RPMI8226 (cell line): Measurements from ENCODE around the gene CAMK2N1.

ENCODE experiments used
- DNase-seq: peaks from one replicate; pipeline ENCODE4 v3.0.0-alpha.2; 2015

The CAMK2N1 gene

DNA sequence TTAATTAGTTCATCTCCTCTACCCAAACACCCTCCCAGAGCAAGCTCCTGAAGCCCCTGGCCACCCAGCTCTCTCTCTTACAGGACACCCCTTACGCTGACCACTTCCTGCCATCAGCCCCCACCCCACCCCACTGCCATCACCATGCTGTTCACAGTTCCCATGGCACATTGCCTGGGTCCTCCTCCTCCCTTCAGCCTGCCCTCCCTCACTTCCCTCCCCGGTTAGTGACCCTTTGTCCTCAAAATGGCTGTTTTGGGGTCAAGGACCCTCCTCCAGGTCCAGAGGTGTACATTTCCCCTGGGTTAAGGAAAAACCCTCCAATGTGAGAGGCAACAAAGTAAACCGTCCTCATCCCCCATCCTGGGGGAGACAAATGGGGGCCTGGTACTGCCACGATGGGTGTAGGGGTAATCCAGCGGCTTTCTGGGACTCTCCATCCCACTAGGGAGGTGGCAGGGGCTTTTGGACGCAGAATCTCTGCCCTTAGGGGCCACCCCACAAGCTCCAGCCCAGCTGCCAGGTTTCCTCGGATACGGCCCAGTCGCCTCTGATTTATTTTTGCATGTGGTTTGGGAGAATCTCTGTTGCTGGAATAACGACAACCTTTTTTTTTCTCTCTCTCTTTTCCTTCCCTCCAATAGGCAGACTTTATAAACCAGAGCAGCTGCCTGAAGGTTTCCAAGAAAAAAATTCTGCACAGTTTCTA, 8.5 kb downstream of the CAMK2N1 start:
- DNase-seq, result no peak

DNA sequence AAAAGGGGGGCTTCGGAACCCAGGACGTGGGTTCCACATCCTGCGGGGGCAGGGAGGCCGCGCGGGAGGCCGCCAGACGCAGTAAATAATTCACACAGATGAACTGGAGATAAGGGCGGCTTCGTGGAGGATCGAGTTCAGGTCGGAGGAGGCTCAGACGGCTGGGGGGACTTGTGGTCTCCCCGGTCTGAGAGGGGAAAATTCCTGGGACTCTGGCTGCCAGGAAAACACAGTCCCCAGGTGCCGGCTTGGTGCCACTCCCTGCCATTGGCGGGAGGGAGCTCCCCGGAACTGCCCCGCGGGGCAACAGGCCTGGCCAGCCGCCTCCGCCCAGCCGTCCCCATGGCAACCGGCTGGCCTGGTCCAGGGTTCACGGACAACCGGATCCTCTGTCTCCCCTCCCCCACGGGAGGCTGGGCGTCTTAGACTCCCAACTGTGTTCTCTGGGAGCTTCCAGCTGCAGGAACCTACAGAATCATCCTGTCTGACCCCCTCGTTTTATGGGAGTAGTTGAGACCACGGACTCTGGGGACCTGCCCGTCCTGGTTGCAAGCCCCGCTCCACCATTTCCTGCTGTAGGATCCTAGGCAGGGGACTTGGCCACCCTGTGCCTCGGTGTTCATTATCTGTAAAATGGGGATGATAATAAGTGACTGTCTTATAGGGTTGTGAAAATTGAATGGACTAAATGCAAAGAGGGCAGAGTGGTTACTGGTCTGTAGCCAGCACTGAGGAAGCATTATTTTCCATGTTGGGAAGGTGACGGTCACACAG, 9.6 kb downstream of the CAMK2N1 start:
- DNase-seq, result no peak

DNA sequence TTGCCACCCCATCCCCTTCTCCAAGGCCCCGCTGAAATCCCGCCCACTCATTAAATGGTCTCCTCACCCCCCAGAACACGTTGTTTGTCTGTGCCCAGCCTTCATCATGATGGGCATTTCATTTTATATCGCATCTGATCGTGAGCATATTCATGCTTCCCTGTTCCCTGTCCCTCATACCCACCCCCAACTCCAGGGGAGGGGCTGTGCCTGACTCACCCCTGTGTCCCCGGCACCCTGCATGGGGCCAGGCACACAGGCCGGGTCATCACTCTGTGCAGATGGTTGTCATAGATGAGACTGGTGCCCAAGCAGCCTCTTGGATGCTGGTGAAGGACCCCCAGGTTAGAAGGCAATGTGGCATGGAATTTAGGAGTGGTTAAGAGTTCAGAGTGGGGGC, 11.0 kb downstream of the CAMK2N1 start:
- DNase-seq, result no peak

DNA sequence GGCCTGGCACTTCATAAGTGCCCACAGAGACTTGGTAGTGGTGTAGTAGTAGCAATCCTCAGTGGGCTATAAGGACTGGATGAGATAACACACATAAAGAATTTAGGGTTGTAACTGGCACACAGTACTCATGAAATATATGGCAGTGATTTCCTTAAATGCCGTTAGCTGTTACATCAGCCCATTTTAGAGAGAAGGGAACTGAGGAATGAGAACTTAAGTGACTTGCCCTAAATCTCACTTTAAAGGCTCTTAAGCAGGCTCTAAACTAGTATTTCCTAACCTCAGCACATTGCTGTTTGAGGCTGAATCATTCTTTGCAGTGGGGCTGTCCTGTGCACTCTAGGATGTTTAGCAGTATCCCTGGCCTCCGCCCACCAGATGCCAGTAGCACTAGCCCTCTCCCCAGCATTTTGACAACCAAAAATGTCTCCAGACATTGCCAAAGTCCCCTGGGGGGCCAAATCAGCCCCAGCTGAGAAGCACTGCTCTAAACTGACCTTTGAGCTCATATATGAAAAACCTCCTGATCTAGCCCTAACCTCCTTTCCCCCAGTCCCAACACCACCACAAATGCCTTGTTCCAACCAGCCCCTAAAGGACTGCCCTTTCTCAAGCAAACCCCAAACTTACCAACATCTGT, 11.6 kb downstream of the CAMK2N1 start:
- DNase-seq, result no peak

DNA sequence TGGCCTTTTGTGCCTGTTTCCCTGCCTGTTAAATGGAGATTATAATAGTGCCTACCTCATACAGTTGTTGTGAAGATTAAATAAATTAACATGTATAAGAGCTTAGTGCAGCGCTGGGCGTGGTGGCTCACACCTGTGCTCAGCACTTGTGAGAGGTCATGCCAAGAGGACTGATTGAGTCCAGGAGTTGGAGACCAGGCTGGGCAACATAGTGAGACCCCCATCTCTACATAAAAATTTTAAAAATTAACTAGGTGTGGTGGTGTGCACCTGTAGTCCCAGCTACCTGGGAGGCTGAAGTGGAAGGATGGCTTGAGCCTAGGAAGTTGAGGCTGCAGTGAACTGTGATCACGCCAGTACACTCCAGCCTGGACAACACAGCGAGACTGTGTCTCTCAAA, 12.1 kb downstream of the CAMK2N1 start:
- DNase-seq, result no peak

DNA sequence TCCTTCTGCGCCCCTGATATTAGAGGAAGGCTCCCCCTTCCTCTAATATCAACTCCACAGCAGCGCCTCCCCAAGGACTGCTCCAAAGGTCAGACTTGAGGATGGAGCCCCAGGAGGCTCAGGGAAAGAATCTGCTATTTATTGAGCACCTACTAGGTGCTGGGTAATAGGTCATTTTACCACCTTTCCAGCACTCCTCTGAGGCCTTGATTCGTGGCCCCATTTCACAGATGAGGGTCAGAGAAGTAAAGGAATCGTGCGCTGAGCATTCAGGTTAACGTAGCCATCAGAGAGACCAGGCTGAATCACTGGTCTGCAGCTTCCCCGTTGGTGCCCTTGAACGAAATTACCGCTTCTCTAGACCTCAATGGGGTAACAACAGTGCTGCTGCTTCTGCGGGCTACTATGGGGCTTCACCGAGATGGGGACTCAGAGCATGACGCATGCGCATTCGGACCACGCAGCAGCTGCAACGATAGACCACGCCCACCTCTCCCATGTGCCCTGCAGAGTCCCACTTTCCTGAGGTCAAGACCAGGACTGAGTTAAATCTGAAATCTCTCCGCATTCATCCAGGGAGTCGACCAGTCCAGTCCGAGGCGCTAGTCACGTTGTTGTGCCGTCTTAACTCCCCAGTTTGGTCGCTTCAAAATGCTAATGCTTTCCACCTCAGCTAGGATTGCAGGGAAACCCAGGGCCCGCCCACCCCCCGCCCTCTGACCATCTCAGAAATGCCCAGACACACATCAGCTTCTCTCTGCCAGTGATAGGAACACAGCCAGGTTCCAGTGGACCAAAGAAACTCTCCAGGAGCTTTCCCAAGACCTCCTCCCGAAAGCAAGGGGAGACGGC, 12.9 kb downstream of the CAMK2N1 start:
- DNase-seq, result peak; percentile 59

DNA sequence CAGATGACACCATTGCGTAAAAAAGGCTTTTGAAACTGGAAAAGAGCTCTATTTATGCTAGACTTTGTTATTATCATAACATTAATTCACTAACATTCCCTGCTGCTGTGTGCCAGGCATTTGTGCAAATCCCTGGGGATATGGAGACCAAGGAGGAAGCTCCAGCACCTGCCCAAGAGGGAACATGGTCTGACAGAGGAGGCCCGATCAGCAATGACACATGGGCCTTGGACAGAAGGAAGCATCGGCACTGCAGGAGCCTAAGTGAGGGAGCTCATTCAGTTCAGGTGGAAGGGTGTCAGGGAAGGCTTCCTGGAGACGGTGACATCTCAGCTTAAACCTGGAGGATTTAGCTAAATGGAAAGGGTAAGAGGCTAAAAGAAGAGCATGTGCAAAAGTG, 13.9 kb downstream of the CAMK2N1 start:
- no peak for DNase-seq

DNA sequence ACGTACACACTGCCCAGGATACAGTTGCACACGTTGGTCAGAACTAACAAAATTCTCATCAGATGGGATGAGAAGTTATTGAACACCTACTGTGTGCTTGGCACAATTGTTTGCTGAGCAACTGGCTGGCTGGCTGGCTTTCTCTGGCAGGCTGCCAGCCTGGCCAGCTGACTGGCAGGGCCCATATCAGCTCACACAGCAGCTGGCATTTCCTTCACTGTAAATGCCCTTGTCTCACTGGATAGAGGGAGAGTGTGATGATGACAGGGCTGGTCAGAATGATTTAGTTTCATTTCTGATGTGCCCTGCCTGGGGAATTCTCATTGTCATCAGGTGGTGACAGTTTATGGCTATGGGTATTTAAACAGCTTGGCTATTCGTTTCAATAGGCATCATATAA, 15.8 kb downstream of the CAMK2N1 start:
- peak; percentile 59 for DNase-seq

DNA sequence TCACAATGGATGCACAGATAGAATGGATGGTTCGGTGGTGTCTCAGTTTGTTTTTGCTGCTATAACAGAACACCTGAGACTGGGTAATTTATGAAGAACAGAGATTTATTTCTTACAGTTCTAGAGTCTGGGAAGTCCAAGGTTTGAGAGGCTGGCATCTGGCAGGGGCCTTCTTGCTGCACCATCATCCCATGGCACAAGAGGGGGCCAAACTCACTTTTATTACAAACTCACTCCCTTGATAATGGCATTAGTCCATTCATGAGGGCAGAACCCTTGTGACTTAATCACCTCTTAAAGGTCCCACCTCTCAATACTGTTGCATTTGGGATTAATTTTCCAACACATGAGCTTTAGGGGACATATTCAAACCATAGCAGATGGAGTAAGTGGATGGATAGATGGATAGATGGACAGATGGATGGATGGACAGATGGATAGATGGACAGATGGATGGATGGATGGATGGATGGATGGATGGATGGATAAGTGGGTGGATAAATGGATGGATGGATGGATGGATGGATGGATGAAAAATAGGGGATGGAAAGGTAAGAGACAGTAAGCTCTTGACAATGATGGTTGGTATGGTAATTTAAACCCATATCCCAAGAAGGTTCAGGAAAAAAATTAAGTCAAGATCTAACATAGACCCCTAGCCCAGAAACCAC, 16.5 kb downstream of the CAMK2N1 start:
- peak; percentile 39 for DNase-seq

DNA sequence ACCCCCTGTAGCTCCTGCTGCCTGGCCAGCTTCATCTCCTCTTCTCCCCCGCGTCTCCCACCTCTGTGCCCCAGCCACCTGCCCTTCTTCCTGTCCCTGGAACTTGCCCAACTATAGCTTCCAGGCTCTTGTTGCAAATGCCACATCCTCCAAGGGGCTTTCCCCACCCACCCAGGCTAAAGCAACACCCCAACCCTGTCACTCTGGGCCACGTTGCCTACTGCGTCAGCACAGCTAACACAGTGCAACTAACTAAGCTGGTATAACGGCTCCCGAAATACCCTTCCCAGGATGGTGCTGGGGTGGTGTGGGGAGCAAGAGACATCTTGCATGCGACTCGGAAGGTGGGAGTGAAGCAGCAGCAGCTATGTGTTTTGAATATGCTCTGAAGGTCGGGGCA, 19.7 kb downstream of the CAMK2N1 start:
- no peak for DNase-seq

DNA sequence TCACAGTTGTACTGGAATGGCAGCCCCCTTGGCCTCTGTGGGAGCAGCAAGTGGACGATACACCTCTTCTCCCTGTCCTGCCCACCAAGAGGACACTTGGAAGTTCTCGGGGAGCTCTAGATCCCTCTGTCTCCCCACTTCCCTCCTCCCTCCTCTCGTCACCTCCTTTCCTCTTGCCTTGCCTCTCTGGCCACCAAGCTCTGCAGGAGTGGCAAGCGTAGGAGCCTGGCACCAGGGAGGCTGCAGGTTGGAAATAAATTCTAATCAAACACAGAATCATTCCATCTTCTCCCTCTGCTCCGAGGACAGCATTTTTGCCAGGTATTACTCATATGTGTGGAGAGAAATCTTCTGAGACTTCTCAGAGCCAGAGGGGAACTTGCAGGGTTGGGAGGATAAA, 20.8 kb downstream of the CAMK2N1 start:
- DNase-seq, result no peak

DNA sequence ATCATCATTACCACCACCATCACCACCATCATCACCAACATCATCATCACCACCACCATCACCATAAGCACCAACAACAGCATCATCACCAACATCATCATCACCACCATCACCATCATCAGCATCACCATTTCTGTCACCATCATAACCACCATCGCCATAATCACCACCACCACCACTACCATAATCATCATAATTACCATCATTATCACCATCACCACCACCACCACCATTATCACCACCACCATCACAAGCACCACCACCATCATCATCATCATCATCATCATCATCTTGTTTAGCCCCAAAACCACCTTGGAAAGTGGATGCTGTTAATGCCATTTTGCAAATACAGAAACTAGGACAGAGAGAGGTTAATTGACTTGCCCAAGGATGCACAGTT, 22.5 kb downstream of the CAMK2N1 start:
- DNase-seq, result no peak

DNA sequence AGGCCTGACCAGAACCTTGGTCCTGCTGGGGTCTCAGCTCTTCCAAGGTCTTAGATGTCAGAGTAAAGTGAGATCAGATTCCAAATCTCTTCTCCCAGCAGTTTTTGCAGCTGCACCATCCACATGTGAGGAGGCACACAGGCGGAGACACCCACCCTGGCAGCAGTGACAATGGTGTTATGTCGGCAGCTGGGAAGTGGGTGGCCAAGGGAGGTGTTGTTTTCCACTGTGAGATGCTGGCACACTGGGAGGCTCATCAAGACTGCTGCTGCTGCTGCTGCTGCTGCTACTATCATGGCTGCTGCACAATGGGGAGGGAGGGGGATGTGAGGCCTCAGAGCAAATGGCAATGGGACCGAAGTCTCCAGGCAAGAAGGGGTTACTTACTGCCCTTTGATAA, 23.6 kb downstream of the CAMK2N1 start:
- no peak for DNase-seq

DNA sequence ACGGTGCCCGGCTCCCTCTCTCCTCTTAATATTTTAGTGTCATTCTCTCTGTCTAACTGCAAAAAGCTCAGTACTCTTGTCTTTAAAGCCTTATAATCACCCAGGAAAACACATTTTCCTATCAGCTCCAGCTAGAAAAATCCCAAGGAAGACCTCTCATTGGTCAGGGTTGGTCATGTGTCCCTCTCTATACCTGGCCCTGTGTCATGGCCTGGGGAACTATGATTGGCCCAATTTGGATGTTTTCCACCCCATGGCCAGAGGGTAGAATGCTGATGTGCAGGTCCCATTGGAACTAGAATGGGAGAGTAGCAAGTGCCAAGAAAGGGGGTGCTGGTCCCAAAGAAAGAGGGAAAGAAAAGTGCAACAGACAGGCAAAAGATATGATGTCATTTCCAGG, 27.3 kb downstream of the CAMK2N1 start:
- DNase-seq, result no peak

DNA sequence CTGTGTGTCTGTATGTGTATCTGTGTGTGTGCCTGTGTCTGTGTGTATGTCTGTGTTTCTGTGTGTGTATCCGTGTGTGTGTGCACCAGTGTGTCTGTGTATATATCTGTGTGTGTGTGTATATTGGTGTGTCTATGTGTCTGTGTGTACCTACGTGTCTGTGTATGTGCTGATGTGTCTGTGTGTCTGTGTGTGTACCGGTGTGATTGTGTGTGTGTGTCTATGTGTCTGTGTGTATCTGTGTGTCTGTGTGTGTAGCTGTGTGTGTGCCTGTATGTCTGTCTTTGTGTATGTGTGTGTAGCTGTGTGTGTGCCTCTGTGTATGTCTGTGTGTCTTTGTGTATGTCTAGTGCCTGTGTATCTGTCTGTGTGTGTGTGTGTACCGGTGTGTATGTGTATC, 32.0 kb downstream of the CAMK2N1 start:
- DNase-seq, result no peak

DNA sequence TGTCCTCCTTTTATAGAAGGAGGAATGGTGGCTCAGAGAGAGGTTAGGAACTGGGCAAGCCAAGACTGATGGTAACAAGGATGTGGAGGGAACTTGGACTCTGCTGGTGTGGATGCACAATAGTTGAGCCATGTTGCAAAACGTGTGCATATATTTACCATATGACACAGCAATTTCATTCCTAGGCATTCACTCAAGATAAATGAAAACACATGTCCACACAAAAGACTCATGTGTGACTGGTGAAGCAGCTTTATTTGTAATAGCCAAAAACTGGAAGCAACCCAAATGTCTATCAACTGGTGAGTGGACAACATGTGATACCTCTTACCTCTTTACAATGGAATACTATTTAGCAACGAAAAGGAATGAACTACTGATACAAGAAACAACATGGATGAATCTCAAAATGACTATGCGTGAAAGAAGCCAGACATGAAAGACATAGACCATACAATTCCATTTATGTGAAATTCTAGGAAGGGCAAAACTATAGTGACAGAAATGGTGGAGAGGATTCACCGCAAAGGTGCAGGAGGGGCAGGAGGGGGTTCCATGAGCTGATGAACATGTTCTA, 36.2 kb downstream of the CAMK2N1 start:
- DNase-seq, result no peak

DNA sequence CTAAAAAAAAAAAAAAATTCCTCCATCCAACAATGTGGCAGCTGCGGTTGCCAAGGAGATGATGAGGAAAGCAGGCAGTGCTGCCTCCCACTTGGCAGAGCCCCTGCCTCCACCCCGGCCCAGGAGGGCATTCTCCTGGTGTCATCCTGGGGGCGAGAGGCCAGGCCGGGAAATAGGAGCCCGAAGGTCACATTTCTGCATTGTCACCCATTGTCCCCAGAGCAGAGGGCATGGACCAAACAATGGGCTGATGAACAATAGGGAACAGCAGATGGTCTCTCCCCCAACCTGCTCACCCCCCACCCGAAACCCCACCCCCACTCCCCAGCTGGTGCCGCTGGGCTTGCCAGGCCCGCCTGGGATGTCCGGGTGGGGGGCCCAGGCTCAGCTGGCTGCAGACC, 37.3 kb downstream of the CAMK2N1 start:
- no peak for DNase-seq

DNA sequence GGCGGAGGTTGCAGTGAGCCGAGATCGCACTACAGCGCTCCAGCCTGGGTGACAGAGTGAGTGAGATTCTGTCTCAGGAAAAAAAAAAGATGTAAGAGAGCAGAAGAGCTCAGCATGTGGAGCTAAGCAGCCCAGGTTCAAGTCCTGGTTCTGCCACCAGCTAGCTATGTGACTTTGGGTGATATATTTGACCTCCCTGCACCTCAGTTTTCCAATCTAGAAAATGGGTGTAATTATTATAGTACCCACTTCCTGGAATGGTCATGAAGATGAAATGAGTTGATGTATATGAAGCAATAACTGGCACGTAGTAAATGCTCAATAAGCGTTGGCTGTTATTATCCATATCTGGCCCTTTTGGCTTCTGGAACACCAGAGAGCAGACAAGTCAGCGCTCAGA, 38.2 kb downstream of the CAMK2N1 start:
- DNase-seq, result no peak

DNA sequence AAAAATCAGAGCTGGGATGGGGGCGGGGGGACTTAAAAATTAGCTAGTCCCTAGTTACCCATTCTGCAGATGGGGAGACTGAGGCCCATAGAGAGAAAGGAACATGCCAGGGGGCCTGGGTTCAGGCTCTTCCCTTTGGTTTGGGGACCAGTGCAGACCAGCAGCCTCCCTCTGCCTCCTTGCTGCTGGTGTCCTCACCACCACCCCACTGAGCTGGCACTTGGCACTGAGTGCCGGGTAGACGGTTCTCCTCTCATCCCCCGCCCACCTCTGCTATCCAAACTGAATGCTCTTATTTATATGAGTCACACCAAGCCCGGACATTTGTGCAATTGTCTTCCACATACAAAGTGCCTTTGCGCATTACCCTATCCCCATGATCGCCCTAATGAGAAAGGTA, 39.2 kb downstream of the CAMK2N1 start:
- no peak for DNase-seq

DNA sequence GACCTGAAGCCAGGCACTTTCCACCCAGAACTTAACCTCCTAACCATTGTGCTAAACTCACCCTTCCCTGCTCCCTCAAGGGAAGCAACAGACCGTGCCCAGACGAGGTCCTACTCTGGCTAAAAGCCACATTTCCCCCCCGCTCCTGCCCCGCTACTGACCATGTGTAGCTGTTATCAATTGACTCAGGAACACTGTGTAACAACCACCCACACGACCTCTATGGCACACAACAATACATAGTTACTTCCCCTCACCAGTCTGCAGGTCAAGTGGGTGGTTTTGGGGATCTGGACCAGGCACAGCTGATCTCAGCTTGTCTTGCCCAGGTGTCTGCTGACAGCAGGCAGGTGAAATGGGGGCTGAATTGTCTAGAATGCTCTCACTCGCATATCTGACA, 40.1 kb downstream of the CAMK2N1 start:
- DNase-seq, result no peak

DNA sequence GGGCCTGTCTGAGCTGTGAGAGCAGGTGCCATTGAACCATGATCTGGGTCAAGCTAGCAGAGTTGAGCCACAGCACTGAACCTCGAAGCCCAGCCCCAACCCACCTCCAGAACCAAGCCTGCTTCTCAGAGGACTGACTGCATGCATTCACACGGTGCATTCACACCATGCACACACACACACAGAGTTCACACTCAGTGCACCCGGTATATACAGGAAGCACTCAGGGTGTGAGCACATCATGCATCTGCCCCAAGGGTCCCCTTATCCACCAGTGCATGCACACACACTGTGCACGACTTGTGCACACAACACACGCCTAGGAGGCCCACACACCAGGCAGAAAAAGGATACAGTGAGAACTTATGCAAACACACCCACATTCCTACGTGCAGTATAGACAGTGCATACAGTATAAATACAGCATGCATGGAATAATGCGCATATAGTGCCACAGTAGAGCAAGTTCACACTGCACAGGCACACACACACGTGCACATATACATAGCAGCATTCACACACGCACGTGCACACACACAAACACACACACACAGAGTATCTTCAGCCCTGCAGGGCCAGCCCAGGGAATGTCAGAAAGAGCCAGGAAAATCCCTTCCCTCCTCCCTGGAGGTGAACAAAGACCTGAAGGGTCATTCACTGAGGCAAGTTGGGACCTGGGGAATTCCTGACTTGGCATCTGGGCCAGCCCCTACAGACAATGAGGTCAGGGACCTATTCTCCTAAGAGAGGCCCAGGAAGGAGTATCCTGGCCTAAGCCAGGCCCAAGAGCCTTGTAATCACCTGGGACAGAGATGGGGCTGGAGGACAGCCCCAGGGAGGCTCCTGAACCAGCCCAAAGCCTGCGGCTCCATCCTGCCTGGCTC, 42.1 kb downstream of the CAMK2N1 start:
- no peak for DNase-seq
